Fibroblast of mammary gland (primary cell): ENCODE results near the gene TBX6.
"Not testable (repeated sequence)": the region's sequence is repeated elsewhere in the genome, so short reads cannot be mapped to it uniquely, and the experiment has no call there.

Experiments
- DNase-seq: peaks from one replicate; pipeline ENCODE4 v3.0.0-alpha.2; 2010; ENCODE audit warnings: low read depth
- H3K4me3 ChIP-seq: 2 replicates; pipeline ENCODE4 v1.5.1; 2011; ENCODE audit warnings: low read depth, mild to moderate bottlenecking, low read length, moderate library complexity; ENCODE audit not compliant: control insufficient read depth
- CTCF ChIP-seq: conservative IDR thresholded peaks from 2 replicates; pipeline ENCODE4 v1.5.1; 2011; ENCODE audit warnings: low read depth, low read length, inconsistent platforms; ENCODE audit not compliant: control insufficient read depth, insufficient read depth

TBX6 gene

GRCh38 chr16:30131869-30132475 lies 40.2 kb upstream of the TBX6 start:
- TF ChIP-seq CTCF, result no peak
- no peak for DNase-seq
- H3K4me3 ChIP-seq, result no peak overlapping the region

- no peak overlapping the region for H3K4me3 ChIP-seq
- DNase-seq, result no peak
- TF ChIP-seq CTCF, result no peak
Observed at GRCh38 chr16:30127993-30128392, 36.3 kb upstream of the TBX6 start.

GRCh38 chr16:30125690-30126089 lies 34.0 kb upstream of the TBX6 start:
- DNase-seq, H3K4me3 ChIP-seq: not testable (repeated sequence)

GRCh38 chr16:30124985-30125379 lies 33.3 kb upstream of the TBX6 start:
- no peak for DNase-seq
- no peak overlapping the region for H3K4me3 ChIP-seq
- TF ChIP-seq CTCF, result no peak

- H3K4me3 ChIP-seq, result peak overlapping the region; percentile 79
- DNase-seq, result no peak
- TF ChIP-seq CTCF, result no peak
Observed at GRCh38 chr16:30122604-30123160, 31.0 kb upstream of the TBX6 start.

- TF ChIP-seq CTCF, result no peak
- peak; percentile 39 for DNase-seq
- H3K4me3 ChIP-seq, result peak overlapping the region; percentile 79
Observed at GRCh38 chr16:30121741-30122571, 30.2 kb upstream of the TBX6 start.
